Right cardiac atrium (tissue), 5 donors: Measurements from ENCODE around the gene RNU6-9. TPM values are rescaled to one million over a fixed set of nuclear protein-coding genes. Genes with fewer than 3 reads are reported as not detected.

ENCODE experiments used
- ATAC-seq, 2 donors: fragments of 200-7000 bp; cut with Tn5 transposase; one replicate each; pipeline versions ENCODE4 v1.8.0 to v1.9.1; 2020; ENCODE audit warnings: moderate library complexity in 2 of 2, mild to moderate bottlenecking in 1 of 2
- DNase-seq, 3 donors: peaks; one replicate each; pipeline ENCODE4 v3.0.0-alpha.2; 2020
- H3K27ac ChIP-seq: one replicate; pipeline ENCODE4 v1.5.1; 2013; ENCODE audit warnings: mild to moderate bottlenecking, low read length, control low read depth, moderate library complexity
- H3K27me3 ChIP-seq: one replicate; pipeline ENCODE4 v1.6.1; 2013; ENCODE audit not compliant: control insufficient read depth, insufficient read depth
- H3K4me1 ChIP-seq: one replicate; pipeline ENCODE4 v1.6.1; 2013; ENCODE audit warnings: low read length; ENCODE audit not compliant: control insufficient read depth, insufficient read depth
- H3K4me3 ChIP-seq: one replicate; pipeline ENCODE4 v1.5.1; 2013; ENCODE audit warnings: low read length, control low read depth
- H3K9me3 ChIP-seq: one replicate; pipeline ENCODE4 v1.6.1; 2013; ENCODE audit warnings: low read length; ENCODE audit not compliant: control insufficient read depth
- WGBS: extraction: QIAGEN DNeasy Blood & Tissue Kit; methylation state at CpG from one replicate; pipeline ENCODE4 v1.1.7; 2013; 5-methylcytosine and 5-hydroxymethylcytosine counted together
- intact Hi-C, 4 donors: fragments of 100-400 bp; cut with DNase I; formaldehyde crosslinking; loops; one replicate each; pipeline versions ENCODE4 v1.11.0 to v1.14.0; 2022 to 2023
- polyA plus RNA-seq: library from polyadenylated mRNA; stranded (reverse); fragments of 200-250 nt; gene quantifications from one replicate; pipeline ENCODE4 v1.2.3, GENCODE V29; 2013
- total RNA-seq, 4 donors: library from RNA; stranded (reverse); fragmentation: NEBNext Ultra II Directional; extraction: Animal tissue kit (Norgen Biotek cat#: 25700); gene quantifications; one replicate each; pipeline ENCODE4 v1.2.1, GENCODE V29; 2021
- donor health status: healthy with polysubstance abuse.
- donor health status: DM: no; HTN: yes; CAD: no.
- donor health status: DM: no; HTN: no; CAD: no.
- donor health status: DM: no; HTN: yes; CAD: no; lungs with severe emphysema.
- donor health status: DM: yes; HTN: yes; CAD: no.

RNU6-9 gene
- total and polyA plus RNA-seq, 5 donors: not detected

GRCh38 chr19:879711-880438, 13.4 kb upstream of the RNU6-9 start:
- no peak overlapping the region for H3K4me3 ChIP-seq
- no peaks in the 10 kb centered on the region for H3K4me1 ChIP-seq
- no peaks in the 10 kb centered on the region for H3K9me3 ChIP-seq
- intact Hi-C loops: no loop called here
- DNase-seq (peak in 1 of 3 donors; percentile 50), ATAC-seq (no peak)
- WGBS: 88% methylated on average over 37 of the region's 37 CpGs
- no peak overlapping the region for H3K27ac ChIP-seq
- no peaks in the 10 kb centered on the region for H3K27me3 ChIP-seq

- Histone ChIP-seq H3K4me3 (no peak overlapping the region), H3K27me3 (no peaks in the 10 kb centered on the region), H3K4me1 (no peaks in the 10 kb centered on the region), H3K9me3 (no peaks in the 10 kb centered on the region), H3K27ac (no peak overlapping the region)
- ATAC-seq (no peak), DNase-seq (no peak)
- 97% methylated on average over 34 of the region's 34 CpGs for WGBS
- intact Hi-C loops: no loop called here
Observed at GRCh38 chr19:881385-882071, 11.8 kb upstream of the RNU6-9 start.

GRCh38 chr19:882871-883497, 10.3 kb upstream of the RNU6-9 start:
- DNase-seq (peak in 1 of 3 donors; percentile 39), ATAC-seq (no peak)
- intact Hi-C loops: no loop called here
- 95% methylated on average over 26 of the region's 30 CpGs for whole genome bisulfite sequencing
- Histone ChIP-seq H3K9me3 (no peaks in the 10 kb centered on the region), H3K27me3 (no peaks in the 10 kb centered on the region), H3K27ac (no peak overlapping the region), H3K4me1 (no peaks in the 10 kb centered on the region), H3K4me3 (no peak overlapping the region)

- DNase-seq (peak in 1 of 3 donors; percentile 28), ATAC-seq (no peak)
- intact Hi-C loops: no loop called here
- Histone ChIP-seq H3K4me1 (no peaks in the 10 kb centered on the region), H3K27me3 (no peaks in the 10 kb centered on the region), H3K4me3 (no peak overlapping the region), H3K9me3 (no peaks in the 10 kb centered on the region), H3K27ac (no peak overlapping the region)
- WGBS: 93% methylated on average over 22 of the region's 22 CpGs
Observed at GRCh38 chr19:883661-884211, 9.5 kb upstream of the RNU6-9 start.

- no peak overlapping the region for H3K4me3 ChIP-seq
- intact Hi-C loops: no loop called here
- WGBS: 93% methylated on average over 51 of the region's 51 CpGs
- H3K27me3 ChIP-seq: no peaks in the 10 kb centered on the region
- ATAC-seq: no peak
- H3K9me3 ChIP-seq: no peaks in the 10 kb centered on the region
- H3K4me1 ChIP-seq: no peaks in the 10 kb centered on the region
- peak in 2 of 3 donors; percentile 41 to 49 for DNase-seq
- H3K27ac ChIP-seq: no peak overlapping the region
Observed at GRCh38 chr19:884420-885211, 8.7 kb upstream of the RNU6-9 start.

- Histone ChIP-seq H3K27ac (no peak overlapping the region), H3K9me3 (no peaks in the 10 kb centered on the region), H3K27me3 (no peaks in the 10 kb centered on the region), H3K4me1 (no peaks in the 10 kb centered on the region), H3K4me3 (no peak overlapping the region)
- intact Hi-C loops: no loop called here
- no peak for ATAC-seq
- DNase-seq: peak in 1 of 3 donors; percentile 46
- 96% methylated on average over 64 of the region's 64 CpGs for WGBS
Observed at GRCh38 chr19:885536-886224, 7.6 kb upstream of the RNU6-9 start.

- no peaks in the 10 kb centered on the region for H3K9me3 ChIP-seq
- H3K27me3 ChIP-seq: no peaks in the 10 kb centered on the region
- intact Hi-C loops: no loop called here
- DNase-seq (no peak), ATAC-seq (no peak)
- 78% methylated on average over 16 of the region's 16 CpGs for WGBS
- no peaks in the 10 kb centered on the region for H3K4me1 ChIP-seq
- H3K27ac ChIP-seq: no peak overlapping the region
- H3K4me3 ChIP-seq: no peak overlapping the region
Observed at GRCh38 chr19:887072-887471, 6.2 kb upstream of the RNU6-9 start.

- Histone ChIP-seq H3K9me3 (no peaks in the 10 kb centered on the region), H3K4me3 (no peak overlapping the region), H3K27ac (no peak overlapping the region), H3K27me3 (no peaks in the 10 kb centered on the region), H3K4me1 (no peaks in the 10 kb centered on the region)
- no peak for DNase-seq
- WGBS: 96% methylated on average over 10 of the region's 10 CpGs
- no peak for ATAC-seq
- intact Hi-C loops: no loop called here
Observed at GRCh38 chr19:887599-887998, 5.7 kb upstream of the RNU6-9 start.

GRCh38 chr19:888581-889385, 4.5 kb upstream of the RNU6-9 start:
- ATAC-seq: no peak
- 92% methylated on average over 30 of the region's 30 CpGs for WGBS
- Histone ChIP-seq H3K27ac (no peak overlapping the region), H3K27me3 (no peaks in the 10 kb centered on the region), H3K4me3 (no peak overlapping the region), H3K4me1 (no peaks in the 10 kb centered on the region), H3K9me3 (no peaks in the 10 kb centered on the region)
- DNase-seq: peak in 1 of 3 donors; percentile 50
- intact Hi-C loops: no loop called here
